MG63 (cell line): ENCODE measurements around the gene SPECC1L. TPM values are rescaled to one million over a fixed set of nuclear protein-coding genes. Genes with fewer than 3 reads are reported as not detected.

ENCODE experiments used
- DNase-seq: peaks from one replicate; pipeline ENCODE4 v3.0.0-alpha.2; 2020
- H3K27me3 ChIP-seq: fragments of 250-450 bp; sonication (Bioruptor Pico); 2 replicates; pipeline ENCODE4 v1.5.1; 2020; ENCODE audit warnings: mild to moderate bottlenecking, moderate library complexity
- H3K36me3 ChIP-seq: fragments of 250-450 bp; sonication (Bioruptor Pico); 2 replicates; pipeline ENCODE4 v1.5.1; 2020; ENCODE audit warnings: mild to moderate bottlenecking, moderate library complexity
- H3K4me3 ChIP-seq: fragments of 250-450 bp; sonication (Bioruptor Pico); 2 replicates; pipeline ENCODE4 v1.5.1; 2020; ENCODE audit warnings: mild to moderate bottlenecking, moderate library complexity
- H3K9me3 ChIP-seq: fragments of 250-450 bp; sonication (Bioruptor Pico); 2 replicates; pipeline ENCODE4 v1.5.1; 2020; ENCODE audit warnings: mild to moderate bottlenecking, moderate library complexity
- total RNA-seq: library from RNA; depleted of rRNA; stranded (reverse); fragments of >200 nt; shearing (Covaris generic); gene quantifications from 2 replicates; pipeline ENCODE4 v1.2.3, GENCODE V29; 2014; ENCODE audit warnings: low replicate concordance

Gene SPECC1L
- total RNA-seq, 1 experiment from 2014 or later, result 11.0 TPM

DNA sequence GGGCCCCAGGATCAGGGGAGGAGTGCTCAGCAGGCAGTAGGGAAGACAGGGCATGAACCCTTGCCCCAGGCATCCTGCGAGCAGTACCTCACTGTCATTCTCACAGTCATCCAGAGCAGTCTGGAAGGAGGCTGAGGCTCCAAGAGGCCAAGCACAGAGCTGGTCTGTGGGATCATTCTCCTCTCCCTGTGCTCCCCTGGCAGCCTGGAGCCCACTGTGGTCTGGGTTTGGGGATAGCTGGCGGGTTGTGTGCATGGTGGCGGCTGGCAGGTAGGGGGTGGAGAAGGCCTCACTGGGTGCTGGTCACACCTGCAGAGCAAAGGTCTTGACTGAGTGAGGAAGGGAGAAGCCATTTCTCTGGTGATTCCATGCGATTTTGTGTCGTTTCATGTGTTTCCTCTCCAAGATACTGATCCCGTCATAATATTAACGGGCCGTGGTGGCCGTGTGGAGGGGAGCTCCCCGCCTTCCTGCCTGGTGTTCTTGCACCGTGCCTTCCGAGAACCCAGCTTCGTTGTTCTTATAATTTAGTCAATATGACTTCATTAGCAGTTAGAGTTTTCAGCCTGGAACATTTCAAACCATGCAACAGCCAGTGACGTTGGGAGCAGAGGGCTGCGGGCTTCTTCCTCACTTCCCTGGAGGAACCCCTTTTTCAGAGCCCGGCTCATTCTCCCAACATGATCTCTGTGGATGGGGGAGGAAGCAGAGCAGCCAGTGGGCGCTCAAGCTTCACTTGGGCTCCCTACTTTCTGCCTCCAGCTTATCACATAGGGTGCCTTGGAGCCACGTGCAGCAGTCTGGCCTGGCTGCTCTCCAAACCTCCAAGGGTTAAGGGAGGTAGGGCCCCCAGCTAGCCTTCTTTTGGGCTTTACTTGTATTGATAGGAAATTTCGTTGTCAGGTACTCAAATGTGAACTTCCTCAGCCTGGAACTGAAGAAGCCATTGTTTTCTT lies 136.0 kb downstream of the SPECC1L start:
- no peak overlapping the region for H3K4me3 ChIP-seq
- H3K36me3 ChIP-seq, result peaks cover 28% of the 10 kb centered on the region
- DNase-seq, result no peak
- H3K27me3 ChIP-seq, result no peaks in the 10 kb centered on the region
- no peaks in the 10 kb centered on the region for H3K9me3 ChIP-seq

GRCh38 chr22:24407278-24407665 lies 136.6 kb downstream of the SPECC1L start:
- H3K4me3 ChIP-seq, result no peak overlapping the region
- H3K36me3 ChIP-seq, result peaks cover 27% of the 10 kb centered on the region
- DNase-seq, result no peak
- H3K9me3 ChIP-seq, result no peaks in the 10 kb centered on the region
- no peaks in the 10 kb centered on the region for H3K27me3 ChIP-seq

GRCh38 chr22:24407884-24408283 lies 137.3 kb downstream of the SPECC1L start:
- Histone ChIP-seq H3K4me3 (no peak overlapping the region), H3K27me3 (no peaks in the 10 kb centered on the region), H3K9me3 (no peaks in the 10 kb centered on the region), H3K36me3 (peaks cover 25% of the 10 kb centered on the region)
- DNase-seq, result no peak

GRCh38 chr22:24408630-24409029 lies 138.0 kb downstream of the SPECC1L start:
- Histone ChIP-seq H3K4me3 (no peak overlapping the region), H3K27me3 (no peaks in the 10 kb centered on the region), H3K9me3 (no peaks in the 10 kb centered on the region), H3K36me3 (peaks cover 17% of the 10 kb centered on the region)
- DNase-seq, result no peak

DNA sequence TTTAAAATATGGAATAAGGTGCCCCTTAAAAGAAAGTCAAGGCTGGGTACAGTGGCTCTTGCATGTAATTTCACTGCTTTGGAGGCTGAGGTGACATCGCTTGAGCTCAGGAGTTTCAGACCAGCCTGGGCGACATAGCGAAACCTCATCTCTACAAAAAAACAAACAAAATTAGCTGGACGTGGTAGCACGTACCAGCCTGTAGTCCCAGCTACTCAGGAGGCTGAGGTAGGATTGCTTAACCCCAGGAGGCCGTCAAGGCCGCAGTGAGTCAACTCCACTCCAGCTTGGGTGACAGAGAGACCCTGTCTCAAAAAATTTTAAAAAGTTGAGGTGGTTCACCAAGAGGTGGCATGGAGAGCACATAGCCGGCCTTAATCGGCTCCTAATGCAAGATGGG lies 139.1 kb downstream of the SPECC1L start:
- Histone ChIP-seq H3K4me3 (no peak overlapping the region), H3K9me3 (no peaks in the 10 kb centered on the region), H3K36me3 (peaks cover 16% of the 10 kb centered on the region), H3K27me3 (no peaks in the 10 kb centered on the region)
- DNase-seq, result no peak

GRCh38 chr22:24410110-24410856 lies 139.7 kb downstream of the SPECC1L start:
- peak; percentile 38 for DNase-seq
- peaks cover 11% of the 10 kb centered on the region for H3K36me3 ChIP-seq

DNA sequence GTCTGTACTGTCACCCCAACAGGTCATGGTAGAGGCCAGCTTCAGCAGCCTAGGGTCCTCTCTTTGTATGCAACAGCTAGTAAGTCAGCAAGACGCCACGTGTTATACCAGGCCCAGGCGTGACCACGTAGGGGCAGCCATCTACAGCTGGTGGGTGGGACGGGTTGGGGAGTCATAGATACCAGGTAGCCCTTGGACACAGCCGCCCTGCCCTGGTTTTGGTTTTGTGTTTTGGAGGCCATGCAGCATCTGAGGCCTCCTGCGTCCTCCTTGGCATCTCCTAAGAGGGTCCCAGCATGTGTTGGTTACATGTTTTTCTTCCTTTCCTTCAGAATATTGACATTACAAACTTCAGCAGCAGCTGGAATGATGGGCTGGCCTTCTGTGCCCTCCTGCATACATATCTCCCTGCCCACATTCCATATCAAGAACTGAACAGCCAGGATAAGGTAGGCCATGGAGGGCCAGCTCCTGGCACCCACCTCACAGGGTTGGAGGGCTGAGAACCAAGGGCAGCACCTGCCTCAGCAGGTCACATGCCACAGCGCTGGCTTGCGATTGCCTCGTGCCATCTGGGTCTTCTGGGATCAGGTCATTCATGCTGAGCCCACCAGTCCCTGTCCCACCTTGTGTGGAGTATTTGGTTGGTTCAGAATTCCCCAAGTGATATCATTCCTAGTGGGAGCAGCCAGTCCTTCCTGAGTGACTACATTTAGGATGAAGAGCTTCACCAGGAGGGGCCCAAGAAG lies 140.8 kb downstream of the SPECC1L start:
- no peaks in the 10 kb centered on the region for H3K27me3 ChIP-seq
- no peak overlapping the region for H3K4me3 ChIP-seq
- H3K9me3 ChIP-seq, result no peaks in the 10 kb centered on the region
- H3K36me3 ChIP-seq, result peaks cover 7% of the 10 kb centered on the region
- DNase-seq, result no peak

More at GRCh38 chr22:24410110-24410856, 139.7 kb downstream of the SPECC1L start:
- no peaks in the 10 kb centered on the region for H3K9me3 ChIP-seq
- H3K27me3 ChIP-seq, result no peaks in the 10 kb centered on the region
- no peak overlapping the region for H3K4me3 ChIP-seq

- peaks cover 7% of the 10 kb centered on the region for H3K36me3 ChIP-seq
- DNase-seq, result no peak
- H3K9me3 ChIP-seq, result no peaks in the 10 kb centered on the region
- no peaks in the 10 kb centered on the region for H3K27me3 ChIP-seq
- no peak overlapping the region for H3K4me3 ChIP-seq
Observed at GRCh38 chr22:24412274-24412673, 141.6 kb downstream of the SPECC1L start.

GRCh38 chr22:24413271-24413670 lies 142.6 kb downstream of the SPECC1L start:
- peaks cover 4% of the 10 kb centered on the region; the same call in 1 of the 2 replicates for H3K36me3 ChIP-seq
- no peak for DNase-seq
- no peaks in the 10 kb centered on the region for H3K27me3 ChIP-seq
- no peak overlapping the region for H3K4me3 ChIP-seq
- no peaks in the 10 kb centered on the region for H3K9me3 ChIP-seq

- Histone ChIP-seq H3K36me3 (peaks cover 4% of the 10 kb centered on the region; the same call in 1 of the 2 replicates), H3K27me3 (no peaks in the 10 kb centered on the region), H3K9me3 (no peaks in the 10 kb centered on the region), H3K4me3 (no peak overlapping the region)
- no peak for DNase-seq
Observed at GRCh38 chr22:24413736-24414385, 143.2 kb downstream of the SPECC1L start.

DNA sequence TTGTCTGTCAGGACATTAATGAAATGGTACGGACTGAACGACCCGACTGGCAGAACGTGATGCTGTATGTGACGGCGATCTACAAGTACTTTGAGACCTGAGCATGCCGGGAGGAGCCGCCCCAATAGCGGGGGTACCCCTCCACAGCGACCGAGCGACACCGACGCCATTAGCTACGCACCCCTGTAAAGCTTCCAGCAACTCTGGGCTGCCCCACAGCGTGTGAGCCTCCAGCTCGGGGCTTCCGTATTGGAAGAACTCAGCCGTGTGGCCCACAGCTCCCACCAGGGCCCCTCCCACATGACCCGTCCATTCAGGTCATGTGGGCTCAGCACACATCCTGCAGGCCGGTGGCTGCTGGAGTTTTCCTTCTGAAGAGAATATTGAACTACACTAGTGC lies 143.9 kb downstream of the SPECC1L start:
- DNase-seq, result no peak
- Histone ChIP-seq H3K4me3 (no peak overlapping the region), H3K36me3 (peaks cover 4% of the 10 kb centered on the region; the same call in 1 of the 2 replicates), H3K27me3 (no peaks in the 10 kb centered on the region), H3K9me3 (no peaks in the 10 kb centered on the region)

DNA sequence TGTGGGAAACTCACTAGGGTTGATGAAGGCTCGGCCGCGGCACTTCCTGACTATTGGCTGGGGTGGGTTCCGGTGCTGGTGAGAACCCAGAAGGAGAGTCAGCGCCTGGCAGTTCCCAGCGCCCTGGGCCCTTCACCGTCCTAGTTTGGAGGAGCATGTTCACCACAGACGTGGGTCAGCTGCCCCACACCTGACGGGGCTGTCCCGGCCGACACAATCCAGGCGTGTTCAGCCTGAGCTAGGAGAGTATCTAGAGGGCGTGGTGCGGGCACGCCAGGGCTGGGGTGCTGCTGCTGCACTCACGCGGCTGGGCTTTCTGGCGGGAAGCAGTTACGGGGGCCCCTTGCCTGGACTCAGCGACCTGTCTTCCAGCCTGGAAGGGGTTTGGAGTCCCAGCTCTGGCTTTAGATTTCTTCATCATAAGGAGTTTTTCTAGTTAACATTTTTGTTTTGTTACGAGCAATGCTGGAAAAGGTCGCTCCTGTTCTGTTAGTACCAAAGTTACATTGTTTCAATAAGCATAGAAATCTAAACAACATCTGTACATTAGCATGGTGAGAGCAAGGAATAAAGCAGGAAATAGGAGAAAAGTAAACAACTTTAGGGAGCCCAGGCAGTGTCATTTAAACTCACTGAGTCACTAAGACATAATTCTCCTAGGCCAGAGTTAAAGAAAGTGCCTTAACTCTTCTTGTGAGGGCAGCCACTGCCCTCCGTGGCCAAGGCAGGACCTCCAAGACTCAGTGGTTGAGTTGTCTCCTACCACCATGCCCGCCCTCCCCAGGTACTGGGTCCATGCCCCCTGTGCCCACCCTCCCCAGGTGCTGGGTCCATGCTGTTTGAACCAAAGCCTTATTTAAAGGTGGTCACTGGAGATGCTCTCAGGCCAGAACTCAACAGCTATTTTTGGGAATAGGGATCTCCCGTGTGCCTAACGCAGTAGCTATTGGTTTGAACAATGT lies 144.6 kb downstream of the SPECC1L start:
- H3K36me3 ChIP-seq, result peaks cover 4% of the 10 kb centered on the region; the same call in 1 of the 2 replicates
- H3K27me3 ChIP-seq, result no peaks in the 10 kb centered on the region
- H3K9me3 ChIP-seq, result no peaks in the 10 kb centered on the region
- no peak for DNase-seq
- H3K4me3 ChIP-seq, result no peak overlapping the region

DNA sequence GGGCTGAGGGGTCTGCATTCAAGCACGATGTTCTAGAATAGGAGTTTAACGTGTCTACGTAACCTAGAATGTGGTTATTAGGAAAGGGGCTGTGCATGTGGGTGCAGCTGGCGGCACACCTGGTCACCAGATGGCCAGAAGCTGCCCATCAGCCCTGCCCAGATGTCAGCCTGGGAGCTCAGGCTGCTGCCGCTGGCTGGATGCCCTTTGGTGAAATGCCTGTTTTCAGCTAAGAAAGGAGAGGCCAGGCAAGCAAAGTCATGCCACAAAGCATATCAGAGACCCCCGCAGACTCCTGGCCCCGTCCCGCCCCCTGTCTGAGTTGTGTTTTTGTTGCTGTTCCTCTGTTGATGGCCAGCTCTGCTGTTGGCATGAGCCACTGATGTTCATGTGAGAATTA lies 145.5 kb downstream of the SPECC1L start:
- DNase-seq, result no peak
- no peak overlapping the region for H3K4me3 ChIP-seq
- no peaks in the 10 kb centered on the region for H3K27me3 ChIP-seq
- H3K36me3 ChIP-seq, result peaks cover 4% of the 10 kb centered on the region; the same call in 1 of the 2 replicates
- H3K9me3 ChIP-seq, result no peaks in the 10 kb centered on the region

GRCh38 chr22:24416611-24417010 lies 146.0 kb downstream of the SPECC1L start:
- H3K27me3 ChIP-seq, result no peaks in the 10 kb centered on the region
- no peak for DNase-seq
- H3K36me3 ChIP-seq, result peaks cover 4% of the 10 kb centered on the region; the same call in 1 of the 2 replicates
- no peak overlapping the region for H3K4me3 ChIP-seq
- H3K9me3 ChIP-seq, result no peaks in the 10 kb centered on the region

GRCh38 chr22:24417200-24417599 lies 146.6 kb downstream of the SPECC1L start:
- DNase-seq, result no peak
- peaks cover 4% of the 10 kb centered on the region; the same call in 1 of the 2 replicates for H3K36me3 ChIP-seq
- H3K9me3 ChIP-seq, result no peaks in the 10 kb centered on the region

More at GRCh38 chr22:24417200-24417599, 146.6 kb downstream of the SPECC1L start:
- Histone ChIP-seq H3K27me3 (no peaks in the 10 kb centered on the region), H3K4me3 (no peak overlapping the region)
